ENCODE data around the gene INHBE.

Gene INHBE

GRCh38 chr12:57429473-57430111 is 25.5 kb upstream of the INHBE start:
- Histone ChIP-seq H3K36me3 (ENCODE audit: control insufficient read depth, insufficient read depth, low read length) (no peaks in the 10 kb centered on the region), H3K27ac (ENCODE audit: low read length) (no peak overlapping the region), H3K4me3 (ENCODE audit: low read length) (peak overlapping the region; percentile 64; the same call in 1 of the 2 replicates), H3K9me3 (ENCODE audit: control insufficient read depth, insufficient read depth, low read length) (no peaks in the 10 kb centered on the region), H3K4me1 (ENCODE audit: control insufficient read depth, insufficient read depth, low read length) (no peaks in the 10 kb centered on the region), H3K27me3 (ENCODE audit: control insufficient read depth, insufficient read depth, low read length) (no peaks in the 10 kb centered on the region)
- no CpG with 5 or more reads among the region's 9 CpGs for WGBS (ENCODE audit: insufficient coverage, insufficient read length)
- DNase-seq (ENCODE audit: low read depth, low spot score): no peak

- no peaks in the 10 kb centered on the region for H3K36me3 ChIP-seq (ENCODE audit: control insufficient read depth, insufficient read depth, low read length)
- H3K9me3 ChIP-seq (ENCODE audit: control insufficient read depth, insufficient read depth, low read length): no peaks in the 10 kb centered on the region
- H3K4me1 ChIP-seq (ENCODE audit: control insufficient read depth, insufficient read depth, low read length): no peaks in the 10 kb centered on the region
- H3K27me3 ChIP-seq (ENCODE audit: control insufficient read depth, insufficient read depth, low read length): no peaks in the 10 kb centered on the region
- no CpG with 5 or more reads among the region's 74 CpGs for WGBS (ENCODE audit: insufficient coverage, insufficient read length)
- DNase-seq (ENCODE audit: low read depth, low spot score): no peak
- peak overlapping the region; percentile 64; the same call in 1 of the 2 replicates for H3K4me3 ChIP-seq (ENCODE audit: low read length)
- no peak overlapping the region for H3K27ac ChIP-seq (ENCODE audit: low read length)
Observed at GRCh38 chr12:57430112-57430930, 24.8 kb upstream of the INHBE start.

GRCh38 chr12:57430931-57431566 is 24.1 kb upstream of the INHBE start, which contains the start of gene R3HDM2:
Gene R3HDM2 (minus strand): TSS chr12:57431043. CDS start chr12:57310428, 120,615 bp downstream.
- Histone ChIP-seq H3K9me3 (ENCODE audit: control insufficient read depth, insufficient read depth, low read length) (no peaks in the 10 kb centered on the region), H3K27ac (ENCODE audit: low read length) (no peak within 1 kb of the TSS), H3K4me1 (ENCODE audit: control insufficient read depth, insufficient read depth, low read length) (no peaks in the 10 kb centered on the region), H3K4me3 (ENCODE audit: low read length) (peak within 1 kb of the TSS; percentile 64; the same call in 1 of the 2 replicates), H3K36me3 (ENCODE audit: control insufficient read depth, insufficient read depth, low read length) (no peaks in the 10 kb centered on the region), H3K27me3 (ENCODE audit: control insufficient read depth, insufficient read depth, low read length) (no peaks in the 10 kb centered on the region)
- WGBS (ENCODE audit: insufficient coverage, insufficient read length): no CpG with 5 or more reads among the region's 41 CpGs
- peak; percentile 87 for DNase-seq (ENCODE audit: low read depth, low spot score)

- DNase-seq (ENCODE audit: low read depth, low spot score): no peak
- H3K4me3 ChIP-seq (ENCODE audit: low read length): no peak overlapping the region
- H3K4me1 ChIP-seq (ENCODE audit: control insufficient read depth, insufficient read depth, low read length): no peaks in the 10 kb centered on the region
- no peak overlapping the region for H3K27ac ChIP-seq (ENCODE audit: low read length)
- no peaks in the 10 kb centered on the region for H3K27me3 ChIP-seq (ENCODE audit: control insufficient read depth, insufficient read depth, low read length)
- no peaks in the 10 kb centered on the region for H3K9me3 ChIP-seq (ENCODE audit: control insufficient read depth, insufficient read depth, low read length)
- WGBS (ENCODE audit: insufficient coverage, insufficient read length): no CpG with 5 or more reads among the region's 11 CpGs
- no peaks in the 10 kb centered on the region for H3K36me3 ChIP-seq (ENCODE audit: control insufficient read depth, insufficient read depth, low read length)
Observed at GRCh38 chr12:57431654-57432188, 23.4 kb upstream of the INHBE start.

- Histone ChIP-seq H3K36me3 (ENCODE audit: control insufficient read depth, insufficient read depth, low read length) (no peaks in the 10 kb centered on the region), H3K27me3 (ENCODE audit: control insufficient read depth, insufficient read depth, low read length) (no peaks in the 10 kb centered on the region), H3K4me3 (ENCODE audit: low read length) (no peak overlapping the region), H3K9me3 (ENCODE audit: control insufficient read depth, insufficient read depth, low read length) (no peaks in the 10 kb centered on the region), H3K27ac (ENCODE audit: low read length) (no peak overlapping the region), H3K4me1 (ENCODE audit: control insufficient read depth, insufficient read depth, low read length) (no peaks in the 10 kb centered on the region)
- WGBS (ENCODE audit: insufficient coverage, insufficient read length): no CpG with 5 or more reads among the region's 3 CpGs
- DNase-seq (ENCODE audit: low read depth, low spot score): no peak
Observed at GRCh38 chr12:57433370-57433769, 21.7 kb upstream of the INHBE start.

GRCh38 chr12:57434517-57435223 is 20.4 kb upstream of the INHBE start, which contains the start of gene INHBC:
Gene INHBC (plus strand): TSS chr12:57434784. CDS start chr12:57434887, 103 bp downstream.
- H3K27ac ChIP-seq (ENCODE audit: low read length): no peak within 1 kb of the TSS
- no peaks in the 10 kb centered on the region for H3K36me3 ChIP-seq (ENCODE audit: control insufficient read depth, insufficient read depth, low read length)
- no peaks in the 10 kb centered on the region for H3K27me3 ChIP-seq (ENCODE audit: control insufficient read depth, insufficient read depth, low read length)
- H3K4me3 ChIP-seq (ENCODE audit: low read length): no peak within 1 kb of the TSS
- WGBS (ENCODE audit: insufficient coverage, insufficient read length): no CpG with 5 or more reads among the region's 8 CpGs
- no peaks in the 10 kb centered on the region for H3K9me3 ChIP-seq (ENCODE audit: control insufficient read depth, insufficient read depth, low read length)
- DNase-seq (ENCODE audit: low read depth, low spot score): no peak
- H3K4me1 ChIP-seq (ENCODE audit: control insufficient read depth, insufficient read depth, low read length): no peaks in the 10 kb centered on the region

- Histone ChIP-seq H3K4me3 (ENCODE audit: low read length) (no peak overlapping the region), H3K27ac (ENCODE audit: low read length) (no peak overlapping the region), H3K4me1 (ENCODE audit: control insufficient read depth, insufficient read depth, low read length) (no peaks in the 10 kb centered on the region), H3K36me3 (ENCODE audit: control insufficient read depth, insufficient read depth, low read length) (no peaks in the 10 kb centered on the region), H3K9me3 (ENCODE audit: control insufficient read depth, insufficient read depth, low read length) (no peaks in the 10 kb centered on the region), H3K27me3 (ENCODE audit: control insufficient read depth, insufficient read depth, low read length) (no peaks in the 10 kb centered on the region)
- no peak for DNase-seq (ENCODE audit: low read depth, low spot score)
- no CpG with 5 or more reads among the region's 4 CpGs for WGBS (ENCODE audit: insufficient coverage, insufficient read length)
Observed at GRCh38 chr12:57435293-57435692, 19.8 kb upstream of the INHBE start.

GRCh38 chr12:57438400-57438799 is 16.7 kb upstream of the INHBE start:
- no peak for DNase-seq (ENCODE audit: low read depth, low spot score)
- Histone ChIP-seq H3K27me3 (ENCODE audit: control insufficient read depth, insufficient read depth, low read length) (no peaks in the 10 kb centered on the region), H3K27ac (ENCODE audit: low read length) (no peak overlapping the region), H3K4me3 (ENCODE audit: low read length) (no peak overlapping the region), H3K36me3 (ENCODE audit: control insufficient read depth, insufficient read depth, low read length) (no peaks in the 10 kb centered on the region), H3K4me1 (ENCODE audit: control insufficient read depth, insufficient read depth, low read length) (no peaks in the 10 kb centered on the region), H3K9me3 (ENCODE audit: control insufficient read depth, insufficient read depth, low read length) (no peaks in the 10 kb centered on the region; the same call in 1 of the 2 replicates)
- WGBS (ENCODE audit: insufficient coverage, insufficient read length): no CpG with 5 or more reads among the region's 1 CpG

GRCh38 chr12:57439762-57440266 is 15.3 kb upstream of the INHBE start:
- H3K4me3 ChIP-seq (ENCODE audit: low read length): no peak overlapping the region
- no peak for DNase-seq (ENCODE audit: low read depth, low spot score)
- H3K36me3 ChIP-seq (ENCODE audit: control insufficient read depth, insufficient read depth, low read length): no peaks in the 10 kb centered on the region
- H3K27me3 ChIP-seq (ENCODE audit: control insufficient read depth, insufficient read depth, low read length): no peaks in the 10 kb centered on the region
- H3K27ac ChIP-seq (ENCODE audit: low read length): no peak overlapping the region
- H3K4me1 ChIP-seq (ENCODE audit: control insufficient read depth, insufficient read depth, low read length): no peaks in the 10 kb centered on the region
- no CpG with 5 or more reads among the region's 4 CpGs for WGBS (ENCODE audit: insufficient coverage, insufficient read length)
- H3K9me3 ChIP-seq (ENCODE audit: control insufficient read depth, insufficient read depth, low read length): no peaks in the 10 kb centered on the region; the same call in 1 of the 2 replicates
